ENCODE measurements around the gene RTN4. TPM values are rescaled to one million over a fixed set of nuclear protein-coding genes. Genes with fewer than 3 reads are reported as not detected.

Gene RTN4
- total and polyA plus RNA-seq, 2 donors from 2014 or later = 296 to 329 TPM

GRCh38 chr2:55011831-55012671 is 38.2 kb downstream of the RTN4 start:
- H3K4me1 ChIP-seq (ENCODE audit: control insufficient read depth in 2 of 3, insufficient read depth in 2 of 3, low read depth in 1 of 3, low read length in 3 of 3) = peaks cover 0 to 31% (median 6%) of the 10 kb centered on the region in 3 donors
- DNase-seq (peak in 2 of 5 donors; percentile 70 to 75), FAIRE-seq (peak; percentile 19)
- H3K9me3 ChIP-seq (ENCODE audit: control insufficient read depth in 2 of 3, insufficient read depth in 1 of 3, low read length in 3 of 3) = no peaks in the 10 kb centered on the region
- H3K4me3 ChIP-seq (ENCODE audit: low read length in 3 of 3) = peak overlapping the region in 2 of 3 donors; percentile 45
- H3K27me3 ChIP-seq (ENCODE audit: control insufficient read depth, insufficient read depth, low read length) = no peaks in the 10 kb centered on the region
- intact Hi-C loops (cut with DNase I) = loop anchor here (10.0 kb wide), 1 partner anchor 153 kb away; no protein-coding TSS in a partner anchor
- H3K36me3 ChIP-seq (ENCODE audit: control insufficient read depth in 2 of 3, insufficient read depth in 3 of 3, low read length in 3 of 3) = no peaks in the 10 kb centered on the region
- TF ChIP-seq CTCF (IDR thresholded peaks at IDR 0.05; ENCODE audit: borderline replicate concordance, extremely low read depth, insufficient read depth) = no peak
- H3K27ac ChIP-seq (ENCODE audit: low read depth in 2 of 2, low read length in 2 of 2) = peak overlapping the region; percentile 69 to 86
- H3K9ac ChIP-seq (ENCODE audit: low read length in 3 of 3) = peak overlapping the region in 2 of 3 donors; percentile 6 to 71

- no peaks in the 10 kb centered on the region for H3K9me3 ChIP-seq (ENCODE audit: control insufficient read depth in 2 of 3, insufficient read depth in 1 of 3, low read length in 3 of 3)
- TF ChIP-seq CTCF (IDR thresholded peaks at IDR 0.05; ENCODE audit: borderline replicate concordance, extremely low read depth, insufficient read depth) = no peak
- H3K27ac ChIP-seq (ENCODE audit: low read depth in 2 of 2, low read length in 2 of 2) = peak overlapping the region; percentile 53 to 59
- H3K4me3 ChIP-seq (ENCODE audit: low read length in 3 of 3) = peak overlapping the region in 1 of 3 donors; percentile 82
- intact Hi-C loops (cut with DNase I) = loop anchor here (10.0 kb wide), 1 partner anchor 154 kb away; no protein-coding TSS in a partner anchor
- no peak overlapping the region for H3K9ac ChIP-seq (ENCODE audit: low read length in 3 of 3)
- FAIRE-seq (no peak), DNase-seq (peak in 4 of 5 donors; percentile 22 to 61 (median 40))
- no peaks in the 10 kb centered on the region for H3K27me3 ChIP-seq (ENCODE audit: control insufficient read depth, insufficient read depth, low read length)
- H3K36me3 ChIP-seq (ENCODE audit: control insufficient read depth in 2 of 3, insufficient read depth in 3 of 3, low read length in 3 of 3) = no peaks in the 10 kb centered on the region
- H3K4me1 ChIP-seq (ENCODE audit: control insufficient read depth in 2 of 3, insufficient read depth in 2 of 3, low read depth in 1 of 3, low read length in 3 of 3) = peaks cover 0 to 33% (median 6%) of the 10 kb centered on the region in 3 donors
Observed at GRCh38 chr2:55010915-55011314, 39.3 kb downstream of the RTN4 start.

- peaks cover 0 to 41% (median 6%) of the 10 kb centered on the region in 3 donors for H3K4me1 ChIP-seq (ENCODE audit: control insufficient read depth in 2 of 3, insufficient read depth in 2 of 3, low read depth in 1 of 3, low read length in 3 of 3)
- H3K36me3 ChIP-seq (ENCODE audit: control insufficient read depth in 2 of 3, insufficient read depth in 3 of 3, low read length in 3 of 3) = no peaks in the 10 kb centered on the region
- H3K9me3 ChIP-seq (ENCODE audit: control insufficient read depth in 2 of 3, insufficient read depth in 1 of 3, low read length in 3 of 3) = no peaks in the 10 kb centered on the region
- no peaks in the 10 kb centered on the region for H3K27me3 ChIP-seq (ENCODE audit: control insufficient read depth, insufficient read depth, low read length)
- H3K4me3 ChIP-seq (ENCODE audit: low read length in 3 of 3) = peak overlapping the region; percentile 45 to 88 (median 82)
- DNase-seq (peak; percentile 27 to 70 (median 59)), FAIRE-seq (no peak)
- peak overlapping the region; percentile 5 to 74 (median 11) for H3K9ac ChIP-seq (ENCODE audit: low read length in 3 of 3)
- intact Hi-C loops (cut with DNase I) = loop anchor here (10.0 kb wide), 1 partner anchor 155 kb away; no protein-coding TSS in a partner anchor
- peak overlapping the region; percentile 53 to 80 for H3K27ac ChIP-seq (ENCODE audit: low read depth in 2 of 2, low read length in 2 of 2)
- TF ChIP-seq CTCF (IDR thresholded peaks at IDR 0.05; ENCODE audit: borderline replicate concordance, extremely low read depth, insufficient read depth) = no peak
Observed at GRCh38 chr2:55010149-55010591, 40.1 kb downstream of the RTN4 start.
